ENCODE measurements around the gene ITGAD. TPM values are rescaled to one million over a fixed set of nuclear protein-coding genes. Genes with fewer than 3 reads are reported as not detected.

Gene ITGAD
- total RNA-seq, 1 donor from 2014 or later: 0.07 TPM

- intact Hi-C loops (cut with micrococcal nuclease): no loop called here
- Mint-ChIP-seq H3K4me1 (peaks cover 36% of the 10 kb centered on the region), H3K4me3 (no peak overlapping the region), H3K36me3 (ENCODE audit: low read depth) (peaks cover 40% of the 10 kb centered on the region), H3K9me3 (no peaks in the 10 kb centered on the region), H3K27ac (no peak overlapping the region), H3K27me3 (no peaks in the 10 kb centered on the region)
- ATAC-seq (ENCODE audit: low read depth) (no peak), DNase-seq (no peak)
- POLR2A ChIA-PET: interaction anchor here (1.0 kb wide), 1 partner anchor 406 kb away, joined by 5 read pairs; no protein-coding TSS in a partner anchor
- CTCF ChIA-PET: interaction anchor here (2.3 kb wide), 1 partner anchor 320 kb away, joined by 5 read pairs; no protein-coding TSS in a partner anchor
- TF ChIP-seq CTCF (IDR thresholded peaks at IDR 0.05): no peak
Measured at GRCh38 chr16:31461921-31462804, 69.0 kb downstream of the ITGAD start.

GRCh38 chr16:31464348-31464769 lies 71.2 kb downstream of the ITGAD start:
- POLR2A ChIA-PET: no interaction called here
- H3K27me3 Mint-ChIP-seq: no peaks in the 10 kb centered on the region
- no peaks in the 10 kb centered on the region for H3K9me3 Mint-ChIP-seq
- no peak overlapping the region for H3K4me3 Mint-ChIP-seq
- H3K4me1 Mint-ChIP-seq: peaks cover 40% of the 10 kb centered on the region
- peaks cover 33% of the 10 kb centered on the region for H3K36me3 Mint-ChIP-seq (ENCODE audit: low read depth)
- intact Hi-C loops (cut with micrococcal nuclease): no loop called here
- no peak for DNase-seq
- no peak overlapping the region for H3K27ac Mint-ChIP-seq
- CTCF ChIA-PET: no interaction called here
- ATAC-seq (ENCODE audit: low read depth): no peak
- no peak for TF ChIP-seq CTCF (IDR thresholded peaks at IDR 0.05)

- ChIA-PET POLR2A (no interaction called here), CTCF (no interaction called here)
- Mint-ChIP-seq H3K4me3 (no peak overlapping the region), H3K27me3 (no peaks in the 10 kb centered on the region), H3K4me1 (peaks cover 39% of the 10 kb centered on the region), H3K9me3 (no peaks in the 10 kb centered on the region), H3K36me3 (ENCODE audit: low read depth) (peaks cover 32% of the 10 kb centered on the region), H3K27ac (no peak overlapping the region)
- intact Hi-C loops (cut with micrococcal nuclease): no loop called here
- ATAC-seq (ENCODE audit: low read depth) (no peak), DNase-seq (no peak)
- no peak for TF ChIP-seq CTCF (IDR thresholded peaks at IDR 0.05)
Measured at GRCh38 chr16:31464781-31465260, 71.7 kb downstream of the ITGAD start.

- Mint-ChIP-seq H3K27ac (no peak overlapping the region), H3K9me3 (no peaks in the 10 kb centered on the region), H3K4me1 (peaks cover 34% of the 10 kb centered on the region), H3K27me3 (no peaks in the 10 kb centered on the region), H3K4me3 (no peak overlapping the region), H3K36me3 (ENCODE audit: low read depth) (peaks cover 32% of the 10 kb centered on the region)
- intact Hi-C loops (cut with micrococcal nuclease): no loop called here
- ChIA-PET POLR2A (no interaction called here), CTCF (no interaction called here)
- no peak for TF ChIP-seq CTCF (IDR thresholded peaks at IDR 0.05)
- DNase-seq (no peak), ATAC-seq (ENCODE audit: low read depth) (no peak)
Measured at GRCh38 chr16:31465788-31466370, 72.7 kb downstream of the ITGAD start.

GRCh38 chr16:31466381-31466841 lies 73.3 kb downstream of the ITGAD start:
- peaks cover 32% of the 10 kb centered on the region for H3K36me3 Mint-ChIP-seq (ENCODE audit: low read depth)
- TF ChIP-seq CTCF (IDR thresholded peaks at IDR 0.05): no peak
- intact Hi-C loops (cut with micrococcal nuclease): no loop called here
- no peak overlapping the region for H3K4me3 Mint-ChIP-seq
- ChIA-PET CTCF (no interaction called here), POLR2A (no interaction called here)
- H3K27me3 Mint-ChIP-seq: no peaks in the 10 kb centered on the region
- peaks cover 34% of the 10 kb centered on the region for H3K4me1 Mint-ChIP-seq
- no peaks in the 10 kb centered on the region for H3K9me3 Mint-ChIP-seq
- H3K27ac Mint-ChIP-seq: peak overlapping the region; percentile 78
- DNase-seq (no peak), ATAC-seq (ENCODE audit: low read depth) (no peak)

Data from activated B cell treated with CpG ODN at 0.5 μM for 24 hours (primary cell).